Measurements from ENCODE around the gene CEP112.

Gene CEP112

GRCh38 chr17:66056148-66056547, 135.8 kb downstream of the CEP112 start:
- TF ChIP-seq CTCF (IDR thresholded peaks at IDR 0.05; ENCODE audit: control insufficient read depth, extremely low read depth, insufficient read depth), result no peak
- H3K4me3 ChIP-seq (ENCODE audit: low read depth, low read length), result no peak overlapping the region
- DNase-seq (ENCODE audit: low read depth), result no peak

GRCh38 chr17:66054242-66054641, 137.7 kb downstream of the CEP112 start:
- no peak overlapping the region for H3K4me3 ChIP-seq (ENCODE audit: low read depth, low read length)
- no peak for TF ChIP-seq CTCF (IDR thresholded peaks at IDR 0.05; ENCODE audit: control insufficient read depth, extremely low read depth, insufficient read depth)
- no peak for DNase-seq (ENCODE audit: low read depth)

- no peak for DNase-seq (ENCODE audit: low read depth)
- no peak for TF ChIP-seq CTCF (IDR thresholded peaks at IDR 0.05; ENCODE audit: control insufficient read depth, extremely low read depth, insufficient read depth)
- no peak overlapping the region for H3K4me3 ChIP-seq (ENCODE audit: low read depth, low read length)
These were observed 147.8 kb downstream of the CEP112 start for GRCh38 chr17:66044083-66044482.

- H3K4me3 ChIP-seq (ENCODE audit: low read depth, low read length), result no peak overlapping the region
- no peak for DNase-seq (ENCODE audit: low read depth)
- TF ChIP-seq CTCF (IDR thresholded peaks at IDR 0.05; ENCODE audit: control insufficient read depth, extremely low read depth, insufficient read depth), result no peak
These were observed 148.5 kb downstream of the CEP112 start for GRCh38 chr17:66043419-66043818.

- TF ChIP-seq CTCF (IDR thresholded peaks at IDR 0.05; ENCODE audit: control insufficient read depth, extremely low read depth, insufficient read depth), result 0 out of 2 replicates have a peak, but pooled peaks have one; percentile 4
- H3K4me3 ChIP-seq (ENCODE audit: low read depth, low read length), result no peak overlapping the region
- DNase-seq (ENCODE audit: low read depth), result no peak
These were observed 151.5 kb downstream of the CEP112 start for GRCh38 chr17:66040402-66040801.

- no peak overlapping the region for H3K4me3 ChIP-seq (ENCODE audit: low read depth, low read length)
- TF ChIP-seq CTCF (IDR thresholded peaks at IDR 0.05; ENCODE audit: control insufficient read depth, extremely low read depth, insufficient read depth), result no peak
- no peak for DNase-seq (ENCODE audit: low read depth)
These were observed 153.8 kb downstream of the CEP112 start for GRCh38 chr17:66038125-66038524.

- no peak for DNase-seq (ENCODE audit: low read depth)
- no peak for TF ChIP-seq CTCF (IDR thresholded peaks at IDR 0.05; ENCODE audit: control insufficient read depth, extremely low read depth, insufficient read depth)
- H3K4me3 ChIP-seq (ENCODE audit: low read depth, low read length), result no peak overlapping the region
These were observed 154.7 kb downstream of the CEP112 start for GRCh38 chr17:66037221-66037620.
